Measurements from ENCODE around the gene GALNT11.

- TF ChIP-seq CTCF (IDR thresholded peaks at IDR 0.05; ENCODE audit: low read length) = no peak
- TF ChIP-seq EZH2phosphoT487 (IDR thresholded peaks at IDR 0.05; ENCODE audit: low read length) = no peak
Observed at GRCh38 chr7:151978616-151979015, 46.9 kb upstream of the GALNT11 start.
